ENCODE data around the gene PURB. TPM values are rescaled to one million over a fixed set of nuclear protein-coding genes. Genes with fewer than 3 reads are reported as not detected.

Gene PURB
- total and polyA plus RNA-seq, 4 donors = 0.92 to 11.4 (median 5.8) TPM

- WGBS = 93% methylated on average over 2 of the region's 2 CpGs
These were observed 32.1 kb upstream of the PURB start for GRCh38 chr7:44917465-44917864.

GRCh38 chr7:44914992-44915607, 29.8 kb upstream of the PURB start:
- Histone ChIP-seq H3K27me3 (ENCODE audit: control insufficient read depth in 4 of 4, insufficient read depth in 4 of 4, low read length in 3 of 4) (no peaks in the 10 kb centered on the region), H3K4me1 (ENCODE audit: control insufficient read depth in 4 of 4, insufficient read depth in 4 of 4, low read length in 3 of 4) (peaks cover 0 to 3% (median 2%) of the 10 kb centered on the region in 4 donors), H3K36me3 (ENCODE audit: control insufficient read depth in 4 of 4, insufficient read depth in 3 of 4, low read depth in 1 of 4, low read length in 3 of 4) (no peaks in the 10 kb centered on the region), H3K4me3 (ENCODE audit: low read depth in 1 of 3, low read length in 3 of 3) (no peak overlapping the region), H3K9ac (ENCODE audit: low read depth in 1 of 2, low read length in 2 of 2) (no peak overlapping the region), H3K27ac (ENCODE audit: low read depth in 1 of 2, low read length in 2 of 2) (no peak overlapping the region), H3K9me3 (ENCODE audit: control insufficient read depth in 4 of 4, low read length in 3 of 4) (no peaks in the 10 kb centered on the region)
- DNase-seq (ENCODE audit: low spot score) = no peak
- TF ChIP-seq CTCF (IDR thresholded peaks at IDR 0.05; ENCODE audit: low read depth, low read length, missing input control) = no peak
- TF ChIP-seq RAD21 (IDR thresholded peaks at IDR 0.05) = no peak
- no peak for TF ChIP-seq REST (IDR thresholded peaks at IDR 0.05)
- TF ChIP-seq HNF4A (conservative IDR thresholded peaks at IDR 0.05) = no peak
- no peak for TF ChIP-seq YY1 (IDR thresholded peaks at IDR 0.05)
- no peak for TF ChIP-seq GABPA (IDR thresholded peaks at IDR 0.05 in 1 of 2, conservative IDR thresholded peaks at IDR 0.05 in 1 of 2)
- no peak for TF ChIP-seq TAF1 (conservative IDR thresholded peaks at IDR 0.05)
- no peak for TF ChIP-seq ATF3 (IDR thresholded peaks at IDR 0.05)
- no peak for TF ChIP-seq NR2F2 (IDR thresholded peaks at IDR 0.05)
- TF ChIP-seq EGR1 (IDR thresholded peaks at IDR 0.05; ENCODE audit: low read depth in 2 of 2) = no peak
- no peak for TF ChIP-seq RXRA (IDR thresholded peaks at IDR 0.05)
- TF ChIP-seq FOXA2 (IDR thresholded peaks at IDR 0.05) = no peak
- 84% methylated on average over 10 of the region's 10 CpGs for WGBS

More at GRCh38 chr7:44917465-44917864, 32.1 kb upstream of the PURB start:
- DNase-seq (ENCODE audit: low spot score) = no peak
- Histone ChIP-seq H3K27ac (ENCODE audit: low read depth in 1 of 2, low read length in 2 of 2) (no peak overlapping the region), H3K4me3 (ENCODE audit: low read depth in 1 of 3, low read length in 3 of 3) (no peak overlapping the region), H3K36me3 (ENCODE audit: control insufficient read depth in 4 of 4, insufficient read depth in 3 of 4, low read depth in 1 of 4, low read length in 3 of 4) (no peaks in the 10 kb centered on the region), H3K9ac (ENCODE audit: low read depth in 1 of 2, low read length in 2 of 2) (no peak overlapping the region), H3K27me3 (ENCODE audit: control insufficient read depth in 4 of 4, insufficient read depth in 4 of 4, low read length in 3 of 4) (no peaks in the 10 kb centered on the region), H3K4me1 (ENCODE audit: control insufficient read depth in 4 of 4, insufficient read depth in 4 of 4, low read length in 3 of 4) (peaks cover 0 to 3% (median 1%) of the 10 kb centered on the region in 4 donors), H3K9me3 (ENCODE audit: control insufficient read depth in 4 of 4, low read length in 3 of 4) (no peaks in the 10 kb centered on the region)
- TF ChIP-seq EGR1 (IDR thresholded peaks at IDR 0.05; ENCODE audit: low read depth in 2 of 2) = no peak
- no peak for TF ChIP-seq RAD21 (IDR thresholded peaks at IDR 0.05)
- TF ChIP-seq MAX (IDR thresholded peaks at IDR 0.05) = no peak
- no peak for TF ChIP-seq CTCF (IDR thresholded peaks at IDR 0.05; ENCODE audit: low read depth, low read length, missing input control)

Measured in liver (tissue), 9 donors.